ENCODE measurements around the gene SAA1.
"Not testable (repeated sequence)": the region's sequence is repeated elsewhere in the genome, so short reads cannot be mapped to it uniquely, and the experiment has no call there.

DNA sequence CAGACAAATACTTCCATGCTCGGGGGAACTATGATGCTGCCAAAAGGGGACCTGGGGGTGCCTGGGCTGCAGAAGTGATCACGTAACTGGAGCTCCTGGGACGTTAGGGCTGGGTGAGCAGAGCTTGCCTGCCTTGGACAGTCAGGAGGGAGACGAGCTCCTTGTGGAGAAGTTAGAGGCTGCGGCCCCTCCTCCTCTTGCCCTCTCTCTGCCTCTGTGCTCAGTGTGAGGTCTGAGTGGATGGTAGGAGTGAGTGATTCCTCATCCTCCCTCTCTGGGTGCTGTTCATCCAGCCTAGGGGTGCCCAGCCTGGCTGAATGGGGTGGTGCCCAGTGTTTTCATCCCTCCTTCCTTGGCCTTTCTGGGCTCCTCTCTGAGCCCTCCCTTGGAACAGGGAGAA lies 3.2 kb downstream of the SAA1 start:
- TF ChIP-seq, protein P1, sequence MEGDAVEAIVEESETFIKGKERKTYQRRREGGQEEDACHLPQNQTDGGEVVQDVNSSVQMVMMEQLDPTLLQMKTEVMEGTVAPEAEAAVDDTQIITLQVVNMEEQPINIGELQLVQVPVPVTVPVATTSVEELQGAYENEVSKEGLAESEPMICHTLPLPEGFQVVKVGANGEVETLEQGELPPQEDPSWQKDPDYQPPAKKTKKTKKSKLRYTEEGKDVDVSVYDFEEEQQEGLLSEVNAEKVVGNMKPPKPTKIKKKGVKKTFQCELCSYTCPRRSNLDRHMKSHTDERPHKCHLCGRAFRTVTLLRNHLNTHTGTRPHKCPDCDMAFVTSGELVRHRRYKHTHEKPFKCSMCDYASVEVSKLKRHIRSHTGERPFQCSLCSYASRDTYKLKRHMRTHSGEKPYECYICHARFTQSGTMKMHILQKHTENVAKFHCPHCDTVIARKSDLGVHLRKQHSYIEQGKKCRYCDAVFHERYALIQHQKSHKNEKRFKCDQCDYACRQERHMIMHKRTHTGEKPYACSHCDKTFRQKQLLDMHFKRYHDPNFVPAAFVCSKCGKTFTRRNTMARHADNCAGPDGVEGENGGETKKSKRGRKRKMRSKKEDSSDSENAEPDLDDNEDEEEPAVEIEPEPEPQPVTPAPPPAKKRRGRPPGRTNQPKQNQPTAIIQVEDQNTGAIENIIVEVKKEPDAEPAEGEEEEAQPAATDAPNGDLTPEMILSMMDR (IDR thresholded peaks at IDR 0.05; ENCODE audit: borderline replicate concordance, extremely low read depth, low read length, poor library complexity, severe bottlenecking), result not testable (repeated sequence)
- not testable (repeated sequence) for TF ChIP-seq EZH2 (IDR thresholded peaks at IDR 0.05; ENCODE audit: borderline replicate concordance, low read depth, low read length, severe bottlenecking)

All from DND-41 (cell line).